HepG2 (cell line): ENCODE results near the gene GLIS1. TPM values are rescaled to one million over a fixed set of nuclear protein-coding genes. Genes with fewer than 3 reads are reported as not detected.

ENCODE experiments used
- ATAC-seq: fragments of 200-7000 bp; cut with Tn5 transposase; 3 replicates; pipeline ENCODE4 v1.9.1; 2020; ENCODE audit warnings: mild to moderate bottlenecking, moderate library complexity
- BruUV-seq: library from RNA; stranded (reverse); fragments of 400-500 nt; replicated peaks from 2 replicates; lab custom pipeline; 2021; lab: Mats Ljungman, UMichigan
- CTCF ChIA-PET: fragments of 300-600 bp; formaldehyde crosslinking; extraction: SDS; loops from one replicate; lab custom pipeline; 2021; ENCODE audit warnings: low total read pairs, inconsistent platforms, low intra/inter-chr PET ratio; lab: Yijun Ruan, JAX
- POLR2A ChIA-PET: fragments of 350-600 bp; sonication (Branson Sonifier 250); formaldehyde crosslinking; loops from one replicate; lab custom pipeline; 2020; ENCODE audit warnings: antibody characterized with exemption, inconsistent platforms; lab: Yijun Ruan, JAX
- DNase-seq: peaks from one replicate; pipeline ENCODE4 v3.0.0-alpha.2; 2015; ENCODE audit warnings: low spot score
- FAIRE-seq: peaks from 3 replicates; lab custom pipeline; 2011; peaks lifted over from hg19 to GRCh38; lab: Jason Lieb, UNC
- H2AFZ ChIP-seq: one replicate; pipeline ENCODE4 v1.6.1; 2011; ENCODE audit warnings: low read length, inconsistent platforms
- H3K27ac ChIP-seq: fragments of 300-600 bp; 3 replicates; pipeline ENCODE4 v1.8.0; 2011; ENCODE audit warnings: mixed run types, mild to moderate bottlenecking, mixed read lengths, low read length, inconsistent platforms; ENCODE audit not compliant: insufficient read depth; ENCODE audit errors: extremely low read length
- H3K27me3 ChIP-seq, 2 experiments: fragments of 200-600 bp in 1 of 2; 2 replicates in 1 of 2; 3 replicates in 1 of 2; pipeline versions ENCODE4 v1.6.0 to v1.8.0; 2011; ENCODE audit warnings: low read length in 2 of 2, mild to moderate bottlenecking in 2 of 2, moderate library complexity in 2 of 2, inconsistent platforms in 1 of 2; ENCODE audit not compliant: insufficient read depth in 2 of 2, control insufficient read depth in 1 of 2
- H3K36me3 ChIP-seq, 2 experiments: fragments of 200-600 bp in 1 of 2; replicated peaks in 1 of 2; 2 replicates in 1 of 2; 3 replicates in 1 of 2; pipeline versions ENCODE4 v1.5.1 to v1.8.0; 2011; ENCODE audit warnings: low read length in 2 of 2, inconsistent platforms in 1 of 2; ENCODE audit not compliant: insufficient read depth in 2 of 2, control insufficient read depth in 1 of 2
- H3K4me1 ChIP-seq: 2 replicates; pipeline ENCODE4 v1.5.1; 2012; ENCODE audit warnings: low read length, inconsistent platforms; ENCODE audit not compliant: insufficient read depth
- H3K4me2 ChIP-seq: 2 replicates; pipeline ENCODE4 v1.6.0; 2011; ENCODE audit warnings: low read depth, low read length, inconsistent platforms
- H3K4me3 ChIP-seq, 3 experiments: fragments of 200-600 bp in 1 of 3; sonication (generic), shearing (Covaris generic) in 1 of 3; replicated peaks in 1 of 3; 2 replicates each; pipeline ENCODE4 v1.5.1; 2011 to 2016; ENCODE audit warnings: low read length in 3 of 3, inconsistent platforms in 2 of 3, low read depth in 2 of 3, mild to moderate bottlenecking in 2 of 3, control low read depth in 1 of 3, mixed read lengths in 1 of 3; ENCODE audit not compliant: insufficient read depth in 1 of 3
- H3K79me2 ChIP-seq: one replicate; pipeline ENCODE4 v1.6.1; 2011; ENCODE audit warnings: low read length, inconsistent platforms; ENCODE audit not compliant: insufficient read depth
- H3K9ac ChIP-seq: 2 replicates; pipeline ENCODE4 v1.6.0; 2011; ENCODE audit warnings: mild to moderate bottlenecking, low read depth, low read length, inconsistent platforms; ENCODE audit not compliant: insufficient read depth
- H3K9me3 ChIP-seq: 2 replicates; pipeline ENCODE4 v1.5.1; 2012; ENCODE audit warnings: mild to moderate bottlenecking, low read length
- H4K20me1 ChIP-seq: 2 replicates; pipeline ENCODE4 v1.6.0; 2011; ENCODE audit warnings: inconsistent platforms, mild to moderate bottlenecking, low read length, moderate library complexity; ENCODE audit not compliant: insufficient read depth
- HNF4G ChIP-seq, 2 experiments: sonication (generic) in 1 of 2; formaldehyde crosslinking in 1 of 2; IDR thresholded peaks; 2 replicates each; pipeline versions ENCODE4 v1.4.0 to v1.6.1; 2011 to 2020; ENCODE audit warnings: borderline replicate concordance in 2 of 2, low read depth in 2 of 2, mild to moderate bottlenecking in 2 of 2, low read length in 1 of 2, missing genetic modification reagents in 1 of 2, moderate library complexity in 1 of 2
- MIXL1 ChIP-seq: IDR thresholded peaks from 2 replicates; pipeline ENCODE4 v1.6.1; 2016
- MTERF4 ChIP-seq: sonication (generic); formaldehyde crosslinking; IDR thresholded peaks from 2 replicates; pipeline ENCODE4 v1.8.0; 2023; ENCODE audit warnings: mild to moderate bottlenecking, missing genetic modification reagents
- PRDM4 ChIP-seq: sonication (generic); formaldehyde crosslinking; IDR thresholded peaks from 2 replicates; pipeline ENCODE4 v1.9.0; 2021; ENCODE audit warnings: missing genetic modification reagents, borderline replicate concordance
- RERE ChIP-seq: IDR thresholded peaks from 2 replicates; pipeline ENCODE4 v1.6.1; 2016; ENCODE audit warnings: low read depth, missing genetic modification reagents, missing compliant biosample characterization
- THAP7 ChIP-seq: sonication (generic); formaldehyde crosslinking; IDR thresholded peaks from 2 replicates; pipeline ENCODE4 v1.8.1; 2023; ENCODE audit warnings: mild to moderate bottlenecking, missing genetic modification reagents
- TRIM22 ChIP-seq: fragments of 450-650 bp; IDR thresholded peaks from 2 replicates; pipeline ENCODE4 v1.6.1; 2017
- ZBTB7A ChIP-seq: sonication (generic); formaldehyde crosslinking; IDR thresholded peaks from 2 replicates; pipeline ENCODE4 v1.8.0; 2022; ENCODE audit warnings: mild to moderate bottlenecking, missing genetic modification reagents
- ZNF34 ChIP-seq: sonication (generic); formaldehyde crosslinking; IDR thresholded peaks from 2 replicates; pipeline ENCODE4 v1.4.0; 2020; ENCODE audit warnings: mild to moderate bottlenecking, missing genetic modification reagents, borderline replicate concordance
- ZNF704 ChIP-seq: sonication (generic); formaldehyde crosslinking; IDR thresholded peaks from 2 replicates; pipeline ENCODE4 v1.8.1; 2023; ENCODE audit warnings: mild to moderate bottlenecking, inconsistent platforms, moderate library complexity, missing genetic modification reagents, borderline replicate concordance
- WGBS: methylation state at CpG from one replicate; pipeline ENCODE4 v1.1.6; 2017; ENCODE audit warnings: low lambda C conversion rate; 5-methylcytosine and 5-hydroxymethylcytosine counted together
- in situ Hi-C: cut with HindIII; loops from 2 replicates; pipeline ENCODE4 v1.10.0; 2017; ENCODE audit warnings: low pct_unique_long_range_greater_than_20kb; ENCODE audit not compliant: extremely low pct_ligation_motif_present
- intact Hi-C: fragments of 100-400 bp; cut with micrococcal nuclease; formaldehyde crosslinking; loops from one replicate; pipeline ENCODE4 v1.10.0; 2022; ENCODE audit not compliant: unreplicated experiment
- polyA plus RNA-seq, 8 experiments: library from polyadenylated mRNA; depleted of rRNA in 3 of 8; stranded (reverse) in 7 of 8; unstranded in 1 of 8; fragments of >200 nt; fragmentation: Illumina TruSeq in 4 of 8; extraction: Trizol in 4 of 8; gene quantifications; 2 replicates each; pipeline versions ENCODE4 v1.2.1 to v1.2.3, GENCODE V29; 2011 to 2016; ENCODE audit warnings: low read depth in 4 of 8, missing spikeins in 1 of 8, mixed read lengths in 1 of 8; ENCODE audit not compliant: insufficient read depth in 1 of 8
- total RNA-seq, 5 experiments: library from RNA; depleted of rRNA; stranded (reverse); fragments of >200 nt; fragmentation: Illumina TruSeq; extraction: Trizol; gene quantifications; 2 replicates each; pipeline ENCODE4 v1.2.3, GENCODE V29; 2016; ENCODE audit warnings: low read depth in 1 of 5

The GLIS1 gene
- total and polyA plus RNA-seq, 2 of the 13 experiments (the other 11 are each of a cell fraction or from before 2014, with no cell fraction given): 0.03 TPM; not detected in 1

GRCh38 chr1:53532377-53532776 is 206.6 kb downstream of the GLIS1 start (continued):
- TF ChIP-seq PRDM4: no peak
- TF ChIP-seq ZNF34 (CRISPR knock-in tag): no peak
- TF ChIP-seq RERE (CRISPR knock-in tag): no peak

GRCh38 chr1:53530550-53530949 is 208.4 kb downstream of the GLIS1 start:
- WGBS: 17% methylated on average over 5 of the region's 5 CpGs
- H3K27me3 ChIP-seq: peaks cover 12 to 71% of the 10 kb centered on the region in 2 experiments
- DNase-seq (no peak), ATAC-seq (no peak), FAIRE-seq (no peak)
- no peak overlapping the region for H3K9ac ChIP-seq
- H3K4me3 ChIP-seq: no peak overlapping the region
- no peaks in the 10 kb centered on the region for H3K36me3 ChIP-seq
- in situ Hi-C loops: no loop called here
- no peaks in the 10 kb centered on the region for H3K79me2 ChIP-seq
- ChIA-PET CTCF (no interaction called here), POLR2A (no interaction called here)
- intact Hi-C loops: no loop called here
- H3K4me1 ChIP-seq: peaks cover 11% of the 10 kb centered on the region
- H3K9me3 ChIP-seq: no peaks in the 10 kb centered on the region
- H2AFZ ChIP-seq: no peak overlapping the region
- H3K4me2 ChIP-seq: no peak overlapping the region
- H4K20me1 ChIP-seq: no peaks in the 10 kb centered on the region
- H3K27ac ChIP-seq: no peak overlapping the region
- no TSS peak for BruUV-seq
- TF ChIP-seq MTERF4 (CRISPR knock-in tag) (no peak), THAP7 (CRISPR knock-in tag) (no peak), MIXL1 (CRISPR knock-in tag) (no peak), ZNF704 (no peak), ZBTB7A (CRISPR knock-in tag) (no peak), HNF4G (IDR thresholded peaks at IDR 0.05; ENCODE audit: borderline replicate concordance, low read depth, low read length) (no peak), HNF4G (CRISPR knock-in tag; IDR thresholded peaks at IDR 0.05; ENCODE audit: borderline replicate concordance, low read depth) (no peak), TRIM22 (no peak)
